Measurements from ENCODE around the gene COA6.

DNA sequence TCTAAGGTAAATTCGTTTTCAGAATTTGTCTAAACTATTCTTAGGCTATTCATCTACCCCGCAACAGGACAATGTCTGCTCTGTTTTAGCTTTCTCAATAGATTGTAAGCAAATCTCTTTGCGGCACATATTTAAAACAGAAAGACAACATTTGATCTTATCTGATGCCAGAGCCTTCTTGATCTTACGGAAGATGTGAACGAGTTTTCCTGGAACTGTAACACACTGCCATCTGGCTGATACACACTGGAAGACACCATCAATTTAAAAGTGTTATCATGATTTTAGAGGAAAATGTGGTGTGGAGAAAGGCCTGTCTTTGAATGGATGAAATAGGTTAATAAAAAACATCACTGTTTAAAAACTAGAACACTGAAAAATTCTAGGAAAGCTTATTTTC lies 36.1 kb downstream of the COA6 start:
- TF ChIP-seq, protein P1, sequence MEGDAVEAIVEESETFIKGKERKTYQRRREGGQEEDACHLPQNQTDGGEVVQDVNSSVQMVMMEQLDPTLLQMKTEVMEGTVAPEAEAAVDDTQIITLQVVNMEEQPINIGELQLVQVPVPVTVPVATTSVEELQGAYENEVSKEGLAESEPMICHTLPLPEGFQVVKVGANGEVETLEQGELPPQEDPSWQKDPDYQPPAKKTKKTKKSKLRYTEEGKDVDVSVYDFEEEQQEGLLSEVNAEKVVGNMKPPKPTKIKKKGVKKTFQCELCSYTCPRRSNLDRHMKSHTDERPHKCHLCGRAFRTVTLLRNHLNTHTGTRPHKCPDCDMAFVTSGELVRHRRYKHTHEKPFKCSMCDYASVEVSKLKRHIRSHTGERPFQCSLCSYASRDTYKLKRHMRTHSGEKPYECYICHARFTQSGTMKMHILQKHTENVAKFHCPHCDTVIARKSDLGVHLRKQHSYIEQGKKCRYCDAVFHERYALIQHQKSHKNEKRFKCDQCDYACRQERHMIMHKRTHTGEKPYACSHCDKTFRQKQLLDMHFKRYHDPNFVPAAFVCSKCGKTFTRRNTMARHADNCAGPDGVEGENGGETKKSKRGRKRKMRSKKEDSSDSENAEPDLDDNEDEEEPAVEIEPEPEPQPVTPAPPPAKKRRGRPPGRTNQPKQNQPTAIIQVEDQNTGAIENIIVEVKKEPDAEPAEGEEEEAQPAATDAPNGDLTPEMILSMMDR (IDR thresholded peaks at IDR 0.05), result no peak
- no peak for TF ChIP-seq POLR2A (IDR thresholded peaks at IDR 0.05)
